Measurements from ENCODE around the gene LSAMP.

LSAMP gene

GRCh38 chr3:115839246-115839645, 606.0 kb downstream of the LSAMP start:
- no peak for DNase-seq (ENCODE audit: low spot score)

DNA sequence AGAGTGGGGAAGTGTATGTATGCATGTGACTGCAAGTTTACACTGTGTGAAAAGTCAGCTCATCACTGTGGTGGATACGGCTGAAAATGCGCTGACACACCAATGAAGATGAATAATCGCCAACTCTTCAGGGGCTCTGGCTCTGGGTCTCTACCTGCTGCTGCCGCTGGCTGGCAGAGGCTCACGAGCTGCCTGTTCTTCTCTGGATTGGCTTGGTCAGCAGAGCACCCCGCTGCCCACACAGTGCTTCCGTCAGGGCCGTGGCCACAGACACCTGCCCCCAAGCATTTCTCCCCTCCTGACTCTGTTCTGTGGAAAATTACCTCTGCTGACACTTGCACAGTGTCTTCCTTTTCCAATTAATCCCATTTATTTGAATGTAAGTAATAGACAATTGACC, 606.5 kb downstream of the LSAMP start:
- DNase-seq (ENCODE audit: low spot score): peak; percentile 85

- no peak for DNase-seq (ENCODE audit: low spot score)
Measured at GRCh38 chr3:115836944-115837343, 608.3 kb downstream of the LSAMP start.

DNA sequence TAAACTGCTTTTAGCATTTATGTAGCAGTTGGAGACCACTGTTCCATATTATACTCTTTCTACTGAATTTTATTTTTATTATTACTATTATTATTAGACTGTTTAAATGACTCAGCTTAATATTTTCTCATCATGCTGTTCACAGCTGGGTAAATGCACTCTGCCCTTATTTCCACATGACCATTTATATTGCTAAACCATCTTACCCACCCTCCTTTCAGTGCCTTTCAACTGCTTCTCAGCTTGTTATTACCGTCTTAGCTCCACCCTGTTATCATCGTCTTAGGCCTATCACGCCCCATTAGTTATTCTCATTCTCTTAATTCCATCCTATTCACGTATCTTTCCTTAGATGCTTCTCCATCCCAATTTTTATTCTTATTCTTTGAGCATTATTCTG, 609.3 kb downstream of the LSAMP start:
- DNase-seq (ENCODE audit: low spot score): no peak

GRCh38 chr3:115834068-115834467, 611.2 kb downstream of the LSAMP start:
- no peak for DNase-seq (ENCODE audit: low spot score)

DNA sequence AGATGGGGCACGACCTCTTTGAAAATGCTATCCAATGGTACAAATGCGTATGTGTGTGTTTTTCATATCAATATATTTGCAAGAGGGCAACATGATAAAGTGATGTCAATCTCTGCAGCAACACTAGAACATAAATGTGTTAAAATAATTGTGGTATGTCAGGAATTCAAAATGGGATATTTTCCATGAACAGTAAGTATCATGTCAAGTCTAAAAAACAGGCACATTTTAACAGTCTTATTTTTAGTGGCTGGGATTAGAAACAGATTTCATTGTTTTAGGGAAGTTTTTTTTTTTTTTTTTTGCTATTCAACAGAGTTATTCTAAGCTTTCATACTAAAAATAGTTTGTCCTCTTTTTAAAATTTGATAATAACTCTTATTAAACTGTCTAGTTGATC, 612.2 kb downstream of the LSAMP start:
- no peak for DNase-seq (ENCODE audit: low spot score)

GRCh38 chr3:115832265-115832664, 613.0 kb downstream of the LSAMP start:
- no peak for DNase-seq (ENCODE audit: low spot score)

- DNase-seq (ENCODE audit: low spot score): no peak
Measured at GRCh38 chr3:115831864-115832263, 613.4 kb downstream of the LSAMP start.

DNA sequence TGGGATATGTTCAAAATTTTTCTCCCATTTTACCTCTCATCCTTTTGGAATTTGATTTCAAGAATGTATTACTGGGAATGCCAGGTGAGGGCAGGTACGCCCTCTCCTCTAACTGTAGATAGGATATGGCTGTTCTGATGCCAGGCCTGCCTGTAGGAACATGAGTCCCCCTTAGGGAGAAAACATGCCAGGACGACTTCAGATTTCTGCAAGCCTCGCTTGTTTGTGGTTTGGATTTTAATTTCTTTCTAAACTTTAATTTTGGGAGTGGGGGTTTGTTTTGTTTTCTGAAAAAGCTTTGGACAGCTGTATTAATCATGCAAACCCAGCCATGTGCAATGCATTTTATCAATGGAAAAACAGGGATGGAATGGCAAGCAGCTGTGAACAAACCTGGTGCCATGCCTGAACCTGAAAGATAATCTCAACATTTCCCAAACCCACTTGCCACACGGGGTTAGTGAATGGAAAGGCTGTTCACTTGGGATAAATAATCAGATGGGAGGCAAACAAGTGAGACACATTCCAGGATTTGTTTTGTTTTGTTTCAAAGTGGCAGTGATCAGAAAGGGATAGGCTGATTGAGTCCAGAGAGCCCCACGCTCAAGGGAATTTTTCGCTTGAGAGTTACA, 614.4 kb downstream of the LSAMP start:
- DNase-seq (ENCODE audit: low spot score): no peak

- DNase-seq (ENCODE audit: low spot score): peak; percentile 30
Measured at GRCh38 chr3:115828401-115828800, 616.9 kb downstream of the LSAMP start.

- DNase-seq (ENCODE audit: low spot score): no peak
Measured at GRCh38 chr3:115827495-115827894, 617.8 kb downstream of the LSAMP start.

- DNase-seq (ENCODE audit: low spot score): no peak
Measured at GRCh38 chr3:115825046-115825445, 620.2 kb downstream of the LSAMP start.

- no peak for DNase-seq (ENCODE audit: low spot score)
Measured at GRCh38 chr3:115823083-115823482, 622.2 kb downstream of the LSAMP start.

DNA sequence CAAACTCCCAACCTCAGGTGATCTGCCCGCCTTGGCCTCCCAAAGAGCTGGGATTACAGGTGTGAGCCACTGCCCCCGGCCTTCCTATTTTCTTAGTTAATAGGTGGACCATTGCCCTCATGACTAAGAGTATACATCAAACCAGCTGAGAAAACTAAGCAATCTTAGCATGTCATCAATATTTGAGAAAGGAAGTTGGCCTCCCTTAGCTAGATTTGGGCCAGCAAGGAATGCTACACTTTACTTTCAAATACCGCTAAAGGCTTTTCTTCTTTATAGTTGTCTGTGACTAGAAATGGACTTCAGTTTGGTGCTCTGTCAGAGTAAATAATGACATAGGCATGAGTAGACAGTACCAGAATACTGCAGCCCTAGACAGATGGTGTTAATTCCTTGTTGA, 622.7 kb downstream of the LSAMP start:
- no peak for DNase-seq (ENCODE audit: low spot score)

- DNase-seq (ENCODE audit: low spot score): peak; percentile 94
Measured at GRCh38 chr3:115819785-115820384, 625.4 kb downstream of the LSAMP start.

DNA sequence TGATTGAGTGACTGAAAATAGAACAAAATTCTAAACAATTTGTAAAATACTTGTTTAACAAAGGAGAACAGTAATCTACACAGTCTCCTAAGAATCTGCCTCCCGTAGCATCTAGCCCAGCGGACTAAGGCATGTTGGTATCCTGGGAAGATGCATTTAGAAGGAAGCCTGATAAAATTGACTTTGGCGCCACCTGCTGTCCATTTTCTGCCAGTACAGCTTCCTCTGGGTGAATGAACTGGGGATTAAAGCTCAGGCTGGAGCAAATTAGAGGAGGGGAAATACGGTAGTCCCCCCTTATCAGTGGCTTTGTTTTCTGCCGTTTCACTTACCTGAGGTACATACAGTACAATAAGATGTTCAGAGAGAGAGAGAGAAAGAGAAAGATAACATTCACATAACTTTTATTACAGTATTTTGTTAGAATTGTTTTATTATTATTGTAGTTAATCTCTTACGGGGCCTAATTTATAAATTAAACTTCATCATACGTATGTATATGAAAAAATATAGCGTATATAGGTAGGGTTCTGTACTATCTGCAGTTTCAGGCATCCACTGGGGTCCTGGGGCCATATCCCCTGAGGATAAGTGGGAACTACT, 630.4 kb downstream of the LSAMP start:
- peak; percentile 85 for DNase-seq (ENCODE audit: low spot score)

DNA sequence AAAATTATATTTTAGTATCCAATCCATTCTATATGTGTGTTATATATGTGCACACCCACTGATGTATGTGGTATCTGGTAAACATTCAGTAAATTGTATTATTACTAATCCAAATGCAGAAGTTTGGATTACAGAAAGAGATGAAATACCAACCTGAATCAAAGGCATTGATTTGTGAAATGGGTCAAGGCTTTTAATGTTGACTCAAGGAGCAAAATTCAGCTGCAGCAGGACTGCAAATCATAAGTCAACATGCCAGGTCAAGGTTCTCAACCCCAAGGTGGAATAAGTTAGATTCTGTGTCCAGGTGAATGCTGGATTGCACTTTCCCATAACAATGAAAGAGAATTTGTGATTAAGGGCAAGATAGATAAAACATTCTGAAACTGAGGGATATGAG, 631.3 kb downstream of the LSAMP start:
- no peak for DNase-seq (ENCODE audit: low spot score)

GRCh38 chr3:115808816-115809215, 636.5 kb downstream of the LSAMP start:
- no peak for DNase-seq (ENCODE audit: low spot score)

DNA sequence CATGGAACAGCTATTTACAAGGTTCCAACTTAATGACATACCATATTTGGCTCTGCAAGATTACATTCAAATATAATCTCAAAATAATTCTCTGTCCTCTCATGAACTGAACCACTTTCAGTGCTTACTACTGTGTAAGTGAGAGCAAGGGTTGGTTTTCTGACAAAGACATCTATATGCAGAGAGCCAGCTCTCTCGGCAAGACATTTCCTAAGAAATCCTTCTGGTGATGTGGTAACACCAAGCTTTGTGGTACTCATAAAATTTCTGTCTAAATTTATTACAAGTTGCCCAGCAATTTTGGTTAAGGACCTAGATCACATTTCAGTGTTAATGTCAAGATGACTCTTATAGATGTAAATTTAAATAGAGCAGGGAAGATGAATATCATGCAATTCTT, 637.0 kb downstream of the LSAMP start:
- no peak for DNase-seq (ENCODE audit: low spot score)

DNA sequence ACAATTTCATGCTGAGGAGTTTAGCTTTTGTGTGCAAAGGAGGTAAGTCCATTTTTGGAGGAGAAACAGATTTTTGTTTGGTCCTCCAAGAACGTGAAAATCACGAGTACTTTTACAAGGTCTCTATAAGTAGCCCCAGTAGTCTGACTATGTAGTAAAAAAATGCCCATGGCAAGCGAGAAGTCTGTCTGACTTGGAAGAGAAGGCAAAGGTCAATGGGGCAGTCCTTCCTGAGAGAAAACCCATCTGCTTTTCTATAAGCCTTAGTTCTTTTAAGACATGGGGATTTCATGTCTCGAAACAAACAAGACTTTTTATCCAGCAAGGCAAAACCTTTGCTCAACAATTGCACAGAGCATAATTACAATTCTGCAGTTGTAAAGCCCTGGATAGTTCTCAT, 638.8 kb downstream of the LSAMP start:
- no peak for DNase-seq (ENCODE audit: low spot score)

- DNase-seq (ENCODE audit: low spot score): no peak
Measured at GRCh38 chr3:115805520-115805919, 639.8 kb downstream of the LSAMP start.

GRCh38 chr3:115804713-115805119, 640.6 kb downstream of the LSAMP start:
- DNase-seq (ENCODE audit: low spot score): no peak

GRCh38 chr3:115804200-115804599, 641.1 kb downstream of the LSAMP start:
- no peak for DNase-seq (ENCODE audit: low spot score)

GRCh38 chr3:115803661-115804060, 641.6 kb downstream of the LSAMP start:
- no peak for DNase-seq (ENCODE audit: low spot score)
